ENCODE data around the gene PTPRK. TPM values are rescaled to one million over a fixed set of nuclear protein-coding genes. Genes with fewer than 3 reads are reported as not detected.

PTPRK gene
- 10.6 to 17.6 TPM (median 14.5 TPM) in 5 replicates for total RNA-seq (2022; extraction: Qiagen RNA extraction; ENCODE audit: low read depth)

DNA sequence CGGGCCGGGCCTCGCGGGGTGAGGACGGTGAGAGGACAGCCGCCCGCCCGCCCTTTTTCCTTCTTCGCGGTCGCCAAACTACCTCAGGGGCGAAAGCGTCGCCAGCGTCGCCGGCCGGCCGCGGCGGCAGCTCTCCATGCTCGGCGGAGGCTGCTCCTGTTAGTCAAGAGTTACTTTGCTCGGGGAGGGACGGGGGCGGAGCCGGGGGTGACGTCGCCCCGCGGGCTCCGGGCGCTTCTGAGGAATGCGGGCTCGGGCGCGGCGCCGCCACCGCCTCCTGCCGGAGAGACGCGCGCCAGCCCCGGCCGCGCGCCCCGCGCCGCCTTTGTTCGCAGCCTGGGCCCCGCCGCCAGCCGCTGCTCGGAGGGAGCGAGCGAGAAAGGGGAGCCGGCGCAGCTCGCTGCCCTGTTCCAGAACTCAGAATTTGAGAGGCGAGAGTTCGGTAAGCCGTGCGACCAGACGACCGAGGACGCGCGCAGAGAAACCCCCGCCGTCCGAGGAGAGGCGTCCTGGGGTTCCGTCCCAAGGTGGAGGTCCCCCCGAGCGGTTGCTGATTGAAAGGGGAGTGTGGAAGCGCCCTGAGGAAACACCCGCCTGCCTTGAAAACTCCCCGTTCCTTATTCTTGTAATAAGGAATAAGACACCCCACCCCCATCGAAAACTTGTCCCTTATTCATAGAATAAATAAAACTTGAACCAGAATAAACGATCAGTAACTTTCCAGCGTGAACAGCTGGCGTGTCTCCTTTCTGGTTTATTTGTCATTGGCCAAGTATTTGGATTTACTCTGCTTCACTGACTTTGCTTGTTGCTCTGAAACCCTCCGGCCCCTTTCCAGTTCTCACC lies at the start of gene PTPRK:
Gene PTPRK, minus strand, starts transcription at position 164 of the 846 bp plus-strand sequence. CDS start 241 bp downstream, outside the sequence.

